ENCODE measurements around the gene C2orf92. TPM values are rescaled to one million over a fixed set of nuclear protein-coding genes. Genes with fewer than 3 reads are reported as not detected.
"Not testable (repeated sequence)": the region's sequence is repeated elsewhere in the genome, so short reads cannot be mapped to it uniquely, and the experiment has no call there.

The C2orf92 gene
- polyA plus RNA-seq, 5 donors: 17.9 to 28.9 (median 20.9) TPM

GRCh38 chr2:97659256-97660043 is 10.1 kb upstream of the C2orf92 start:
- DNase-seq: no peak

- DNase-seq: no peak
Measured at GRCh38 chr2:97660044-97660774, 9.3 kb upstream of the C2orf92 start.

GRCh38 chr2:97660775-97661389 is 8.6 kb upstream of the C2orf92 start:
- DNase-seq: no peak

GRCh38 chr2:97661927-97662326 is 7.6 kb upstream of the C2orf92 start:
- no peak for DNase-seq

GRCh38 chr2:97662386-97662894 is 7.1 kb upstream of the C2orf92 start:
- no peak for DNase-seq

GRCh38 chr2:97662895-97663625 is 6.5 kb upstream of the C2orf92 start:
- peak in 1 of 2 donors; percentile 65 for DNase-seq

- peak in 1 of 2 donors; percentile 72 for DNase-seq
Measured at GRCh38 chr2:97663626-97663961, 5.9 kb upstream of the C2orf92 start.

- peak; percentile 97 for DNase-seq
Measured at GRCh38 chr2:97663962-97664635, 5.4 kb upstream of the C2orf92 start, which contains the start of gene ACTR1B. Gene ACTR1B, minus strand, starts transcription at chr2:97664044. Its CDS starts 154 bp downstream, at chr2:97663890.

GRCh38 chr2:97664636-97664970 is 4.9 kb upstream of the C2orf92 start:
- DNase-seq: no peak

- DNase-seq: no peak
Measured at GRCh38 chr2:97670471-97670870, 958 bp downstream of the C2orf92 start.

- DNase-seq: no peak
Measured at GRCh38 chr2:97671526-97671925, 2.0 kb downstream of the C2orf92 start.

- DNase-seq: not testable (repeated sequence)
Measured at GRCh38 chr2:97672606-97673140, 3.2 kb downstream of the C2orf92 start.

GRCh38 chr2:97673182-97673914 is 3.8 kb downstream of the C2orf92 start:
- DNase-seq: no peak

GRCh38 chr2:97673915-97674283 is 4.4 kb downstream of the C2orf92 start:
- no peak for DNase-seq

GRCh38 chr2:97675430-97676113 is 6.1 kb downstream of the C2orf92 start:
- DNase-seq: no peak

GRCh38 chr2:97676620-97677019 is 7.1 kb downstream of the C2orf92 start:
- no peak for DNase-seq

- no peak for DNase-seq
Measured at GRCh38 chr2:97677480-97677879, 8.0 kb downstream of the C2orf92 start.

GRCh38 chr2:97678298-97678697 is 8.8 kb downstream of the C2orf92 start:
- no peak for DNase-seq

- DNase-seq: not testable (repeated sequence)
Measured at GRCh38 chr2:97687235-97687634, 17.7 kb downstream of the C2orf92 start.

Data from right lung (tissue), 5 donors.